NCI-H510A treated with DMSO at 0.1 percent for 48 hours (cell line): ENCODE measurements around the gene ABI1.
A peak's percentile ranks its signal among the peaks of the same experiment; 100 is the strongest.

Experiments used
- DNase-seq: peaks from one replicate; lab custom pipeline; 2025; lab: John Stamatoyannopoulos, UW

ABI1 gene

DNA sequence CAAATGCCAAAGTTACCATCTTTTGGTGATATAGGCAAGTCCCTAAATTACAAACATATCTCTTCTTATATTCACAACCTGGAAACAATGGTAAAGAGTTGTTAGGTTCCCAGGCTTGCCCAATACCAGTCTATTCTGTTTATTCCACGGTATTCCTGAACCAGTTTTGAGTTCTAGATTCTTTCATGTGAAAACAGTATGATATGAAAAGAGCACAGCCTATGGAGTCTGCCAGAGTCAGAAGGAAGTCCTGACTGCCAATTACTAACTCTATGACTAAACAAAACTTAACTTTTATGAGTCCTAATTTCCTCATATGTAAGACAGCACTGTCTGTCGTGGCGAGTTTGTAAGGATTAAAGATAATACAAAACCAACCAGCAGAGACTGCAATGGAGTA, 5.6 kb downstream of the ABI1 start:
- DNase-seq, result no peak

DNA sequence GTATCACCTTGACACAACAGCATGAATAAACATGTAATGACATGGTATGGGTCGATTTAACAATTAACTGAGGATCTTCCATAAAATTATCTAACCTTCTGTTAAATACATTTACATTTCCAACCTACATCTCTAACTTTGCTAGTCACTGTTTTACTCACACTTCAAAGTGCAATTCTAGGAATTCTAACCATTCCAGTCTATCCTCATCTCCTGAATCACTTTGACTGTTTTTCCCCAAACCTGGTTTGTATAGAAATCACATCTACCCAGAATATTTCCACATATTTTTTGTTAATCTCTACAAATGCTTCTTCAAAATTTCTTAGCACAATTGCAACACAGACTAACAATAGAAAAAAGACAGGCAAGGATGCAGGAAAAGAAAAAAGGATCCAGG, 6.2 kb downstream of the ABI1 start:
- DNase-seq, result no peak

DNA sequence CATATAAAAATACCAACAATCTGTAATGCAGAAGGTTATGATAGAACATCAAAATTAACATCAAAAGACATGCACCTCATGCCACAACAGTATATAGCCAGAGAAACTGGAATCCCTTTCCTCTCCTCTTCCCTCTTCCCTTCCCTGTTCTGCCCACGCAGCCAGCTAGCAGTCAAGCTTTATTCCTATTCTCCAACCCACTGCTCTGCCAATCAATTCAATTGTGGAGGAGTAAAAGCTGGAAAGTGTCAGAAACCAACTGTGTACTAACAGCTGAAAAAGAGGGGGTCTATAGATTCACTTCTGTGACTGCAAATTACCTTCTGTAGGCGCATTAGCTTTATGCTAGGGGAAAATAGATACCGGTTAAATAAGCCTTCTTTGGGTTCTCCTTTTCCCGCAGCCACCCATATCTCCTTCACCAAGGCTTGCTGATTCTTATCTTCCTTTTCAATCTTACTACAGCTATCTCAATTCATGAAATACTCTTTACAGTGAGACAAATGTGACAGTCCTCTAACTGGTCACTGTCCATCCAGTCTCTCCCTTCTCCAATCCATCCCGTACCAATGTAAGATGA, 16.3 kb downstream of the ABI1 start:
- no peak for DNase-seq

DNA sequence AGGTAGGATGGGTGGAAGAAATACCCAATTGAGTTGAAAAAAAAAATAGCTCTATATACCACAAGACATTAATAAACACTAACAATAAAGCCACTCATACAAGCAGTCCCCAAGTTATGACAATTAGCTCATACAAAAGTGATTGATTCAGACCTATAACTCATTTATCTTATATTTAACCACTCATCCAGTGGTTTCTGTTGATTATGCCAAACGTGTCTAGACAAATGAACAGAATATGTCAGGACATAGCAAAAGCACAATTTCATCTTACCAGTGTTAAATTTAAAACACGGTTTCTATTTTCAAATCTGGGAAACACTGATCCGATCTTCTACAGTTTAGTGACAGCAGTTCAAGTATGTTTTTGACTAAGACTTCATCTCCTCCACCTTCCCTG, 17.0 kb downstream of the ABI1 start:
- no peak for DNase-seq

DNA sequence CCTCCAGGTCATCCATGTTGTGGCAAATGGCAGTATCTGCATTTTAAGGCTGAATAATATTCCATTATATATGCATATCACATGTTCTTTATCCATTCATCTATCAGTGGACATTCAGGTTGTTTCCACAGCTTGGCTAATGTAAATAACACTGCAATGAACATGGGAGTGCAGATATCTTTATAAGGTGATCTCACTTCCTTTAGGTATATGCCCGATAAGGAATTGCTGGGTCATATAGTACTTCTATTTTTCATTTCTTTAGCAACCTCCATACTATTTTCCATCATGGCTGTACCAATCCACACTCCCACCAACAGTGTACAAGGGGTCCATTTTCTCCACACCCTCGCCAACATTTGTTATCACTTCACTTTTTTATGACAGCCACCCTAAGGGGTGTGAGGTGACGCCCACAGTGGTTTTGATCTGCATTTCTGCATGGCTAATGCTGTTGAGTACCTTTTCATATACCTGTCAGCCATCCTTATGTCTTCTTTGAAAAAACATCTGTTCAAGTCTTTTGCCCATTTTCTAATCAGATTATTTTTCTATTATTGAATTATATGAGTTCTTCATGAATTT, 18.9 kb downstream of the ABI1 start:
- DNase-seq, result no peak

DNA sequence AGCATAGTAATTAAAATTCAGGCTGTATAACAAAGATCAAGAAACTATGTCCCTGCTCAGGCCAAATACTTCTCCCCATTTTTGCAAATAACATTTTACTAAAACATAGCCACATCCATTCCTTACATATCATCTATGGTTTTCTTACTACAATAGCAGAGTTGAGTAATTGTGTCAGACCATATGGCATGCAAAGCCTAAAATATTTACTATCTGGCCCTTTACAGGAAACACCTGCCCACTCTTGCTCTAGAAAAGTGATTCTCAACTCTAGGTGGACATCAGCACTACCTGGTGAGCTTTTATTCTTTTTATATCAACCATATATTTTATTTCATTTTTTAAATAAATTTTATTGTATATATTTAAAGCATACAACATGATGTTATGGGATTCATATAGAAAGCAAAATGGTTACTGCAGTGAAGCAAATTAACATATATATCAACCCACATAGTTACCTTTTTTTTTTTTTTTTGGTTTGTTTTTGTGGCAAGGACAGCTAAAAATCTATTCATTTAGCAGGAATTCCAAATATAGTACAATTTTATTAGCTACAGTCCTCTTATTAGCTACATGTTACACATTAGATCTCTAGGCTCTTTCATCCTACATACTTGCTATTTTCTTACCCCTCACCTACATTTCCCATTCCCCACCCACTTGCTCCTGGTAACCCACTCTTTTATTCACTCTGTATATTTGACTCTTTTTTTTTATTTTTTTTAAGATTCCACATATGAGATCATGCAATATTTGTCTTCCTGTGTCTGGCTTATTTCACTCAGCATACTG, 19.6 kb downstream of the ABI1 start:
- peak; percentile 22 for DNase-seq

DNA sequence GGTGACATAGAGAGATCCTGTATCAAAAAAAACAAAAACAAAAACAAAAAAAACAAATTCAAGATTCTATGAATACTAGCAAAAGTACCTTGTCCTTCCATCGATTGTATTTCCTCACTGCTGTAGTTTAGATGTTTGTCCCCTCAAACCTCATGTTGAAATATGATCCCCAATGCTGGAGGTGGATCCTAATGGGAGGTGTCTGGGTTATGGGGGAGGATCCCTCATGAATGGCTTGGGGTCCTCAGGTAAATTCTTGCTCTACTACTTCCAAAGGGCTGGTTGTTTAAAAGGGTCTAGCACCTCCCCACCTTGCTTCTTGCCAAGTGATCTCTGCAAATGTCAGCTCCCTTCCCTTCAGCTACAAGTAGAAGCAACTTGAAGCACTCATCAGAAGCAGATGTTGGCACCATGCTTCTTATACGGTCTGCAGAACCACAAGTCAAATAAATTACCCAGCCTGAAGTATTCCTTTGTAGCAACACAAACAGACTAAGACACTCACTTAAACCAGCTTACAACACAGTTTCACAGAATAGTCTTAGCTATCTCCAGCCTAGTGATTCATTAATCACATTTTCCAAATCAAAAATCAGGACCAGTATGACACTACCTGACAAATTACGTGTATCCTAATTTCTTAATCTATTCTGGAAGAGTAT, 20.7 kb downstream of the ABI1 start:
- peak; percentile 32 for DNase-seq

DNA sequence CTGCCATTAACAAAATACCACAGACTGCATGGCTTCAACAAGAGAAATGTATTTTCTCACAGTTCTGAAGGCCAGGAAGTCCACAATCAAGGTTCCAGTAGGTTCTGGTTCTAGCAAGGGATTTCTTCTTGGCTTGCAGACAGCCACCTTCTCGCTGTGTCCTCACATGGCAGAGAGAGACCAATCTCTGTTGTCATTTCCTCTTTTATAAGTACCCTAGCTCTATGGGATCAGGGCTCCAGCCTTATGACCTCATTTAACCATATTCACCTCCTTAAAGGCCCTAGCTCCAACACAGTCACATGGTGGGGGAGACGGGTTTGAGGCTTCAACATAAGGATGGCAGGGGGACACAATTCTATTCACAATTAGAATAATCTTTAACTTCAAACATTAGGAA, 23.6 kb downstream of the ABI1 start:
- DNase-seq, result no peak

DNA sequence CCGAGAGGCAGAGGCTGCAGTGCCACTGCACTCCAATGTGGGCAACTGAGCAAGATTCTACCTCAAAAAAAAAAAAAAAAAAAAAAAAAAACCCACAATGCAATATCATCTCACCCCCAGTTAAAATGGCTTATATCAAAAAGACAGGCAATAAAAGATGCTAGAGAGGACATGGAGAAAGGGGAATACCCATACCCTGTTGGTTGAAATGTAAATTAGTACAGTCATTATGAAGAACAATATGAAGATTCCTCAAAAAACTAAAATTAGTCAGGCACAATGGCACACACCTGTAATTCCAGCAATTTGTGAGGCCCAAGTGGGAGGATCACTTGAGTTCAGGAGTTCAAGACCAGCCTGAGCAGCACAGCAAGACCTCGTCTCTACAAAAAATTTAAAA, 25.7 kb downstream of the ABI1 start:
- no peak for DNase-seq

DNA sequence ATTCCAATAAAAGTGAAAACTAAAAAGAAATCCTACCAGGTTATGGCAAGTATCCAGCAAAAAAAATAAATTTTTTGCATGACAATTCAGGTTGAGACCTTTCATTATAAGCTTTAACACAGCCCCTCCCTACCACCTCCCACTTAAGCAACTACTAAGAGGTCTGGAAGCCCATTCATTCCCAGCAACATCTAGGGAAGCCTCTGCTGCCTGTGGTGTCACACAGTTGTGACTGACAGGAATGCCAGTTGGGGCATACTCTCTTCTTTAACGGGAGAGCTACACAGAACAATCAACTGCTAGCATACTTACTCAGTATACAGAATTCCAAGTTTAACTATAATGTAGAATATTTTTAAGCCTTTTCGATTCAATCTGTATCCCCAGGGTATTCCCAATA, 27.8 kb downstream of the ABI1 start:
- DNase-seq, result no peak

DNA sequence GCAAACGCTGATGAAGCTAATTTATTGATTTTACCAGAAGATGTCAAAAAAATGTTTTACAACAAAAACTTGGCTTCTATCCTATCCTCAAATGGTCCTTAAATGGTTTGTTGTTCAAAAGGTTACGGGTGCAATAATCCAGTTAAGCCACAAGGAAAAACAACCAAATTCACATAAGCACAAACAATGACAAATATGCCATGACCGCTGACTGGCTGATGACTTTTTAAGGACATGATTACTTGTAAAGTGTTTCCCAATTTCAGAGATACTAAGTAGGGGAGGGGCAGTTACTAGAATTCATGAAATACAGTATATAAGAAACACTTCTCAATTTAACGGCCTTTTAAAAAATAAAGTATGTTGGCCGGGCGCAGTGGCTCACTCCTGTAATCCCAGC, 28.8 kb downstream of the ABI1 start:
- no peak for DNase-seq

DNA sequence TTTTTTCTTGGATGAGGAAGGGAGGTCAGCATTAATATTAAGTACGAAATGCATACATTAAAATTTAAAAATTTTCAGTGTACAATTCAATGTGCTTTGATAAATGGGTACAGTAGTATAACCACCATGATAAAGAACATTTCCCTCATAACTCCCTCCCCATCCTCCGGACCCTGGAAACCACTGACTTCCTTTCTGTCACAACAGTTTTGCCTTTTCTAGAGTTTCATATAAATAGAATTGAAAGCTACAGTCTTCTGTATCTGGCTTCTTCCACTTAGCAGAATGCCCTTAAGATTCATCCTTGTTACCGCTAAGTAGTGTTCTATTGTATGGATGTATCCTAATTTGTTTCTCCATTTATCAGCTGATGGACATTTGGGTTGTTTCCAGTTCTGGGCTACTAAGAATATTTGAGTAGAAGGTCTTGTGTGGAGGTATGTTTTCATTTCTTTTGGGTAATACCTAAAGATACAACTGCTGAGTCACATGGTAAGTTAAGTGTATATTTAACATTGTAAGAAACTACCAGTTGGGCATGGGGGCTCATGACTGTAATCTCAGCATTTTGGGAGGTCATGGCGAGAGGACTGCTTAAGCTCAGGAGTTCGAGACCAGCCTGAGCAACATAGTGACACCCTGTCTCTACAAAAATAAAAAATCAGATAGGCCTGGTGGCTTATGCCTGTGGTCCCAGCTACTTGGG, 30.8 kb downstream of the ABI1 start:
- no peak for DNase-seq

DNA sequence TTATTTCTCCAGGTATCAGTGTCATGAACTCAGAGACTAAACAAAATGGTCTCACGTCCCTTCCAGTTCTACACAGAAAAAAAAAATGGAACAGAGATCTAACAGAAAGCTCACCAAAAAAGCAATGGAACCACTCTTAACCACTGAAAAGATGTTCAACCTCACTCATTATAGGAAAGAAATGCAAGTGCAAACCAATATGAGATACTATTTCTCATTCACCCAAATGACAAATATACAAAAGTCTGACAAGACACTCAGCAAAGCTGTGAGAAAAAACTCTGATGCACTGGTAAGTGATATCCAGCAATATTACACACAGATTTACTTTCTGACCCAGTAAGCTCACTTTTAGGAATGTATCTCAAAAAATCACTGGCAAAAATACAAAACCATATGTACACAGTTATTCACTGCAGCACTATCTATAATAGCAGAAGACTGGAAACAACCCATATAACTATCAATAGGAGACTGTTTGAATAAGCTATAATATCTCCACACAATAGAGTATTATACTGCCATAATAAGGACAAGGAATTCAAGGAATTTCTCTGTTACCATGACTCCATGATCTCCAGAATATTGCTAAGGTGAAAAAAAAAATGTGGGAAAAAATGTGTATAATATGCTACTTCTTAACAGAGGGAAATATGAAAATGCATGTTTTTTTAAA, 36.6 kb downstream of the ABI1 start:
- no peak for DNase-seq

DNA sequence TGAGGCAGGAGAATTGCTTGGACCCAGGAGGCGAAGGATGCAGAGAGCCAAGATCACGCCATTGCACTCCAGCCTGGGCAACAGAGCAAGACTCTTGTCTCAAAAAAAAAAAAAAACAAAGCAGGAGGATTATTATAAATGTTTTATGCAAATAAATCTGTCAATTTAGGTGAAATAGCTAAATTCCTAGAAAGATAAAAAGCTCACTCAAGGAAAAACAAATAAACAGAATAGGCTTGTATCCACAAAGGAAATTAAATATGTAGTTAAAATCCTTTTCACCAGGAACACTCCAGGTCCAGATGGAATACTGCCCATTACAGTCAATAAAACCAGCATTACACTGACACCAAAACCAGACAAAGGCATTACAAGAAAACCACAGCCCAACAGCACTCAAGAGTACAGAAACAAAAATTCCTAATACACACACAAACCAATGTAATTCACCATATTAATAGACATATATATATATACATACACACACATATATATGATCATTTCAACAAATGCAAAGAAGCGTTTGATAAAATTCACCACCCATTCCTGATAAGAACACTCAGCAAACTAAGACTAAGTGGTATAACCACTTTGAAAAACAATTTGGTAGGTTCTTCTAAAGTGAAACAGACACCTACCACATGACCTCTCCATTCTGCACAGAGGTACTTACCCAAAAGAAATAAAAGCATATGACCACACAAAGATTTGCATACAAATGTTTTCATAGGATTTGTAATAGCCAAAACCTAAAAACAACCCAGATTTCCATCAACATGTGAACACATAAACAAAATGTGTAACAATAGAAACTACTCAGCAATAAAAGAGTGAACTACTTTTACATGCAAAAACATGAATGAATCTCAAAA, 38.8 kb downstream of the ABI1 start:
- DNase-seq, result no peak

DNA sequence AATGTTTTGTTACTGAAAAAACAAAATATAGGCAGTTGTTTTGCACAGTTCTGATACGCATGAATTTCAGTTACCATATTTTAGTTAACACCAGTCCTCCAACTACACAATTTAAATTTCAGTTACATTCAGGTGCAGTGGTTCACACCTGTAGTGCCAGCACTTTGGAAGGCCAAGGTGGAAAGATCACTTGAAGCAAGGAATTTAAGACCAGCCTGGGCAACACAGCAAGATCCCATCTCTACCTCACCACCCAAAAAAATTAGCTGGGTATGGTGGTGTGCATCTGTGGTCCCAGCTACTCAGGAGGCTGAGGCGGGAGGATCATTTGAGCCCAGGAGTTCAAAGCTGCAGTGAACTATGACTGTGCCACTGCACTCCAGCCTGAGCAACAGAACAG, 45.3 kb downstream of the ABI1 start:
- DNase-seq, result no peak

DNA sequence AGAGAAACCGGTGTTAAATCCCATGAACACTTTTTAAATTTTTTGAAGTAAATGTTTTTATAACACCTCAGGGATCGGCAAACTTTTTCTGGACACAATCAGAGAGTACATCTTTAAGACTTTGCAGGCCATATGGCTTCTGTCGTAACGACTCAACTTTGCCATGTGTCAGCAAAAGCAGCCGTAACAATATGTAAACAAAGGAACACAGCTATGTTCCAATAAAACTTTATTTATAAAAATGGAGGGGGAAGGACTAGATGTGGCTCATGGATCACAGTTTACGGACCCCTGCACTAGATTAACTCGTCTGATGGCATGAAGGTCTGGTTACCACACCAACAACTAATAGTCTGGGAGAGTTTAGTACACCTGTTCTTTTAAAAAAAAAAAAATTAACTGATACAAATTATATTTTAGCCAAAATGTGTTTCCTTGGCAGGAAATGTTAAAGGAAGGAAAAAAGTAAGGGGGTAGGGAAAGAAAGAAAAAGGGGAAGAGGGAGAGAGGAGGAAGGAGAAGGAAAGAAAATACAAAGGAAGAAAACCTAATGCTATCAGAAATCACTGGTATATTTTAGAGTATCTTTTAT, 50.2 kb downstream of the ABI1 start:
- DNase-seq, result no peak

DNA sequence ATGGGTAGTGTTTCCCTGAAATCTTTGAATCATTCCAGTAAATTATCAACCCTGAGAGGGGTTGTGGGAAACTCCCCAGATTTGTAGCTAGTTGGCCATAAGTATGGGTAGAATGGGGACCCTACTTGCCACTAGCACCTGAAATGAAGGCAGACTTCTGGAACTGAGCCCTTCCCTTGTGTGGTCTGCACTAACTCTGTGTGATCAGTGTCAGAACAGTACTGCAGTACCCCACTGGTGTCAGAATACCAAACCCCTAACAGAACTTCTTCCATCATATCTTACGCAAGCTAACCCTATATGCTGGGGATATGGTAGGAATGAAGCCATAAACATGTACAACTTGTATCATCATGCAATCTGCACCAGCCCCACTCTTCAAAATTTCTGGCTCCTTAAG, 50.8 kb downstream of the ABI1 start:
- no peak for DNase-seq

DNA sequence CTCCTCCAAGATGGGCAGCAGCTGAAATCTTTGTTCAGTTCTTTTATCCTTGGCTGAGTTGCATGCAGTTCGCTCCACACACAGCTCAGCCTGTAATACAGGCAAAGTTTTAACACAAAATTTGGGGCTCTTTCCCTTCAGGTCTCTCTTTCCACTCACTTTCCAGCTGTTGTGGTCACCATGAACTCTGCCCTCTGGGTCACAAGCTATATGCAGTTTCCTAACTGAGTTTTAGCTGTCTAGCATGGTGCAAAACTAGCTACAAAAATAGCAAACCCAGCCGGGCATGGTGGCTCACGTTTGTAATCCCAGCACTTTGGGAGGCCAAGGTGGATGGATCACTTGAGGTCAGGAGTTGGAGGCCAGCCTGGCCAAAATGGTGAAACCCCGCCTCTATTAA, 53.2 kb downstream of the ABI1 start:
- no peak for DNase-seq

DNA sequence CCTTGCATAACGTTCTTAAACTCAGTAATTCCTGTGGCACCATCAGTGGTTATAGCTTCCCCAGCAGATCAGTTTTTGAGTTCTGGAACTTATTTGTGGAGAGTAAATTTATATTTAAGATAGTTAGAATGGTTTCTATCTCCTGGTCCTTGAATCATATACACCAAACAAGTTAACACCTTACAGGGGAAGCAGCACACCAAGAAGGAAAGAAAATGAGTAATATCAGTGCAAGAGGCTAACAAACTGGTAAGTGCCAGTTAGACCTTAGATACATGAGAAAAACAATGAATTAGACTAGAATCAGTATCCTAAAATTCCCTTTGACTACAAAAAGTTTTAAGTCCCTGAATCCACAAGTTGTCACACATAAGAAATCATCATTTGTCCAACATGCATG, 54.2 kb downstream of the ABI1 start:
- DNase-seq, result no peak

DNA sequence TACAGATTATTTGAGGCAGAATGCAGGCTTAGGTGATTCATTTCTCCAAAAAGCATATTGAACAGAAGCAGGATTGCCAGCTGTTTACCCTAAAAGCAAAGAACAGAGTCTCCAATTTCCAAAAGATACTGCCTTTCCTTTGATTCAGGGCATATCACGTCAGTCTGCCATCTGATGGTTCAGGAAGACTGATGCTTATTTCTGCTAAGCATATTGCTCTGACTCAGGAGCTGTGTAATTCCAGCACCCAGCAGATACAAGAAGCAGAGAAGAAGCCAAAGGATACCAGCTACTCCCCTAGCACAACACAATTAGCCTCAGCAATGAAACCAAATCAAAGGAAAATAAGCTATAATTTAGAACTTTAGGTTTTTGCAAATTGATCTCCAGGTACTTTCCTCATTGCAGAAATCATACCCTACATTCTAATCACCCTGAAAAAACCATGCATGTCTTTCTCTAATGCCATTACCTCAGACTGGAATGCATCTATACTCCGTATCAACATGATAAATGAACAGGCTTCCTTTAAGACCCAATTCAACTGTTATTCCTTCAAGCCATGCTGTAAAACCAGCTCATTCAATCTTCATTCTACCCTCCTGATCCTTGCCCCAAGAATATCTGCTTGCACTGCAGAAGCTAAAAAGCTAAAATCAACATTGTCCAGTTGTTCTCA, 55.1 kb downstream of the ABI1 start:
- DNase-seq, result no peak
